ENCODE data around the gene RPS6KL1.

The RPS6KL1 gene

GRCh38 chr14:74947353-74948227, 24.5 kb upstream of the RPS6KL1 start:
- POLR2A ChIA-PET, result interaction anchor here (0.7 kb wide), 1 partner anchor 18 kb away, joined by 3 read pairs; no protein-coding TSS in a partner anchor
- CTCF ChIA-PET, result interaction anchor here (0.7 to 1.6 kb wide), 3 partner anchors 25 to 717 kb away, joined by 3 to 4 read pairs (median 3); partner anchors contain the start of genes RPS6KL1 and ZC2HC1C
- no peak for TF ChIP-seq FOXK2 (IDR thresholded peaks at IDR 0.05)
- TF ChIP-seq CTBP1 (IDR thresholded peaks at IDR 0.05; ENCODE audit: borderline replicate concordance), result no peak
- no peak for TF ChIP-seq ARNT (IDR thresholded peaks at IDR 0.05)
- no peak for TF ChIP-seq FOXM1 (IDR thresholded peaks at IDR 0.05; ENCODE audit: borderline replicate concordance)
- no peak for TF ChIP-seq TARDBP (IDR thresholded peaks at IDR 0.05)
- no peak for TF ChIP-seq FOXA1 (IDR thresholded peaks at IDR 0.05)
- TF ChIP-seq SUZ12 (IDR thresholded peaks at IDR 0.05), result no peak
- no peak for TF ChIP-seq ZNF384 (IDR thresholded peaks at IDR 0.05)
- TF ChIP-seq L3MBTL2 (conservative IDR thresholded peaks at IDR 0.05), result no peak
- no peak for TF ChIP-seq HDGF (IDR thresholded peaks at IDR 0.05; ENCODE audit: borderline replicate concordance)
- TF ChIP-seq PKNOX1 (IDR thresholded peaks at IDR 0.05), result no peak
- TF ChIP-seq BHLHE40 (IDR thresholded peaks at IDR 0.05; ENCODE audit: borderline replicate concordance), result no peak
- no peak for TF ChIP-seq NFRKB (IDR thresholded peaks at IDR 0.05)
- no peak for TF ChIP-seq SP1 (IDR thresholded peaks at IDR 0.05)
- TF ChIP-seq LEF1 (IDR thresholded peaks at IDR 0.05; ENCODE audit: borderline replicate concordance), result no peak
- no peak for TF ChIP-seq ELF4 (IDR thresholded peaks at IDR 0.05)
- DNase-seq (ENCODE audit: extremely low spot score), result no peak

- no peak for TF ChIP-seq CTBP1 (IDR thresholded peaks at IDR 0.05; ENCODE audit: borderline replicate concordance)
- TF ChIP-seq PKNOX1 (IDR thresholded peaks at IDR 0.05), result no peak
- TF ChIP-seq FOXM1 (IDR thresholded peaks at IDR 0.05; ENCODE audit: borderline replicate concordance), result no peak
- no peak for TF ChIP-seq SUZ12 (IDR thresholded peaks at IDR 0.05)
- TF ChIP-seq LEF1 (IDR thresholded peaks at IDR 0.05; ENCODE audit: borderline replicate concordance), result no peak
- TF ChIP-seq ARNT (IDR thresholded peaks at IDR 0.05), result no peak
- TF ChIP-seq TARDBP (IDR thresholded peaks at IDR 0.05), result no peak
- no peak for TF ChIP-seq FOXK2 (IDR thresholded peaks at IDR 0.05)
- no peak for TF ChIP-seq SP1 (IDR thresholded peaks at IDR 0.05)
- TF ChIP-seq NFRKB (IDR thresholded peaks at IDR 0.05), result no peak
- no peak for TF ChIP-seq ZNF384 (IDR thresholded peaks at IDR 0.05)
- no peak for TF ChIP-seq FOXA1 (IDR thresholded peaks at IDR 0.05)
- no peak for TF ChIP-seq L3MBTL2 (conservative IDR thresholded peaks at IDR 0.05)
- no peak for TF ChIP-seq BHLHE40 (IDR thresholded peaks at IDR 0.05; ENCODE audit: borderline replicate concordance)
- no peak for TF ChIP-seq HDGF (IDR thresholded peaks at IDR 0.05; ENCODE audit: borderline replicate concordance)
- no peak for TF ChIP-seq ELF4 (IDR thresholded peaks at IDR 0.05)
- ChIA-PET CTCF (interaction anchor here (0.7 to 2.2 kb wide), 5 partner anchors 9 to 136 kb away, joined by 3 to 10 read pairs (median 3); partner anchors contain the start of genes PGF and RPS6KL1), POLR2A (no interaction called here)
- DNase-seq (ENCODE audit: extremely low spot score), result no peak
Observed at GRCh38 chr14:74946659-74947281, 23.7 kb upstream of the RPS6KL1 start.

GRCh38 chr14:74945852-74946658, 23.0 kb upstream of the RPS6KL1 start:
- TF ChIP-seq ARNT (IDR thresholded peaks at IDR 0.05) (no peak), ELF4 (IDR thresholded peaks at IDR 0.05) (no peak), BHLHE40 (IDR thresholded peaks at IDR 0.05; ENCODE audit: borderline replicate concordance) (no peak), ZNF384 (IDR thresholded peaks at IDR 0.05) (no peak), TARDBP (IDR thresholded peaks at IDR 0.05) (no peak), PKNOX1 (IDR thresholded peaks at IDR 0.05) (no peak), NFRKB (IDR thresholded peaks at IDR 0.05) (no peak), SP1 (IDR thresholded peaks at IDR 0.05) (no peak), FOXA1 (IDR thresholded peaks at IDR 0.05) (no peak), FOXK2 (IDR thresholded peaks at IDR 0.05) (no peak), LEF1 (IDR thresholded peaks at IDR 0.05; ENCODE audit: borderline replicate concordance) (no peak), SUZ12 (IDR thresholded peaks at IDR 0.05) (no peak), L3MBTL2 (conservative IDR thresholded peaks at IDR 0.05) (no peak), HDGF (IDR thresholded peaks at IDR 0.05; ENCODE audit: borderline replicate concordance) (no peak), CTBP1 (IDR thresholded peaks at IDR 0.05; ENCODE audit: borderline replicate concordance) (no peak), FOXM1 (IDR thresholded peaks at IDR 0.05; ENCODE audit: borderline replicate concordance) (no peak)
- DNase-seq (ENCODE audit: extremely low spot score), result peak; percentile 83
- ChIA-PET CTCF (interaction anchor here (0.6 to 2.4 kb wide), 15 partner anchors 8 to 143 kb away, joined by 3 to 16 read pairs (median 5); partner anchors contain the start of genes EIF2B2, PGF and RPS6KL1), POLR2A (interaction anchor here (1.3 to 1.8 kb wide), 3 partner anchors 8 to 181 kb away, joined by 3 to 11 read pairs (median 4); partner anchors contain the start of genes EIF2B2 and NEK9)

GRCh38 chr14:74945261-74945851, 22.3 kb upstream of the RPS6KL1 start:
- peak; percentile 67 for DNase-seq (ENCODE audit: extremely low spot score)
- TF ChIP-seq LEF1 (IDR thresholded peaks at IDR 0.05; ENCODE audit: borderline replicate concordance) (no peak), SUZ12 (IDR thresholded peaks at IDR 0.05) (no peak), L3MBTL2 (conservative IDR thresholded peaks at IDR 0.05) (no peak), CTBP1 (IDR thresholded peaks at IDR 0.05; ENCODE audit: borderline replicate concordance) (no peak), ELF4 (IDR thresholded peaks at IDR 0.05) (no peak), ZNF384 (IDR thresholded peaks at IDR 0.05) (no peak), TARDBP (IDR thresholded peaks at IDR 0.05) (no peak), ARNT (IDR thresholded peaks at IDR 0.05) (no peak), FOXK2 (IDR thresholded peaks at IDR 0.05) (no peak), SP1 (IDR thresholded peaks at IDR 0.05) (no peak), PKNOX1 (IDR thresholded peaks at IDR 0.05) (no peak), BHLHE40 (IDR thresholded peaks at IDR 0.05; ENCODE audit: borderline replicate concordance) (no peak), HDGF (IDR thresholded peaks at IDR 0.05; ENCODE audit: borderline replicate concordance) (no peak), FOXA1 (IDR thresholded peaks at IDR 0.05) (no peak), FOXM1 (IDR thresholded peaks at IDR 0.05; ENCODE audit: borderline replicate concordance) (no peak), NFRKB (IDR thresholded peaks at IDR 0.05) (no peak)
- POLR2A ChIA-PET, result interaction anchor here (1.3 to 1.8 kb wide), 3 partner anchors 9 to 182 kb away, joined by 3 to 11 read pairs (median 4); partner anchors contain the start of genes EIF2B2 and NEK9
- CTCF ChIA-PET, result interaction anchor here (0.6 to 2.4 kb wide), 28 partner anchors 8 to 881 kb away, joined by 3 to 16 read pairs (median 4); partner anchors contain the start of genes EIF2B2, PGF and ZC2HC1C
